GM23248 (cell line): Measurements from ENCODE around the gene RFX4.

Source experiments
- EZH2 ChIP-seq: fragments of 200-600 bp; sonication (generic); IDR thresholded peaks from 2 replicates; pipeline ENCODE4 v1.6.1; 2018; ENCODE audit warnings: antibody characterized with exemption, mild to moderate bottlenecking; ENCODE audit not compliant: insufficient read depth, poor library complexity, severe bottlenecking
- EZH2phosphoT487 ChIP-seq: fragments of 200-600 bp; sonication (generic); IDR thresholded peaks from 2 replicates; pipeline ENCODE4 v1.6.1; 2018; ENCODE audit warnings: antibody characterized with exemption, moderate library complexity, mild to moderate bottlenecking, low read depth; ENCODE audit not compliant: insufficient read depth

- TF ChIP-seq EZH2 = no peak
- no peak for TF ChIP-seq EZH2phosphoT487
These were observed 63.7 kb downstream of the RFX4 start for GRCh38 chr12:106646472-106646871.
